ENCODE measurements around the gene TOMM22.

The TOMM22 gene

DNA sequence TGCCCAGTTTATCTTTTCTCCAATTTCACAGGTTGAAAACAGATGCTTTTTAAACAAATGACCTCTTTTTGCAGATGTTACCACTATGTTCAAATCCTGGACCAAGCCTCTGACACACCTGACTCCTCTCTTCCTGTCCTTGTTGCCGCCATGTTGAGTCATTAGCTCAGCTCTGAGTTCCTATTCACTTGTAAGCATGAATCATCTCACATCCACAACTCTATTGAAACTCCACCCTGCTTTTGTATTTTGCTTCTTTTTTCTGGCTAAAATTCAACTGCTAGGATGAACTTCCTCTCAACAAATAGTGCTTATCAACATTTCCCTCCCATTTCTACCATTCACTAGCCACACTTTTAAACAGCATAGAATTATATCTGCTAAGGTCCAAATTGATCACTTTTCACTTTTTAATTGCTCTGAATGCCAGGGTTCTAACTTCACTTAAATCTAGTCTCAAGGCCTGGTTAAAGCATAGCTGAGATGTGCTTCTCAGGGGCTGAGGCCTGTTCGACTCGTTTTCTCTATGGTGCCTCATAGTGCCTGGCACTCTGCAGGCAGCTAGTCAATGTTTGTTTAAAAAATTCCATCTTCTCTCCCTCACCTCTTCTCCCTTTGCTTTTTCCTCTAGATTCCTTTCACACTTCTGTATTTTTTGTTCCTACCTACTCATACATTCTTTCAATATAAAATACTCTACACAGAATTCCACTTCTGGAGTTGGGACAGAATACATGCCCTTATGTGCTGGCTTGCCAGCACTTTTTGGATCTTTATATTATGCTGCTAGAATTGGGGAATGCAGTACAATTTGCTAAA is 15.1 kb downstream of the TOMM22 start:
- Histone ChIP-seq H3K9me3 (ENCODE audit: insufficient read depth, low read depth, low read length) (no peaks in the 10 kb centered on the region), H3K27ac (ENCODE audit: low read depth, low read length) (peak overlapping the region; percentile 15; the same call in 1 of the 2 replicates), H3K27me3 (ENCODE audit: insufficient read depth, low read length) (no peaks in the 10 kb centered on the region), H3K36me3 (ENCODE audit: insufficient read depth, low read length) (peaks cover 24% of the 10 kb centered on the region), H3K4me1 (ENCODE audit: insufficient read depth, low read length) (peaks cover 23% of the 10 kb centered on the region; the same call in 1 of the 2 replicates), H3K9ac (ENCODE audit: low read depth, low read length) (peak overlapping the region; percentile 4; the same call in 1 of the 2 replicates), H3K4me3 (ENCODE audit: low read length) (peak overlapping the region; percentile 92; the same call in 1 of the 2 replicates)
- WGBS: 66% methylated on average over 3 of the region's 3 CpGs

DNA sequence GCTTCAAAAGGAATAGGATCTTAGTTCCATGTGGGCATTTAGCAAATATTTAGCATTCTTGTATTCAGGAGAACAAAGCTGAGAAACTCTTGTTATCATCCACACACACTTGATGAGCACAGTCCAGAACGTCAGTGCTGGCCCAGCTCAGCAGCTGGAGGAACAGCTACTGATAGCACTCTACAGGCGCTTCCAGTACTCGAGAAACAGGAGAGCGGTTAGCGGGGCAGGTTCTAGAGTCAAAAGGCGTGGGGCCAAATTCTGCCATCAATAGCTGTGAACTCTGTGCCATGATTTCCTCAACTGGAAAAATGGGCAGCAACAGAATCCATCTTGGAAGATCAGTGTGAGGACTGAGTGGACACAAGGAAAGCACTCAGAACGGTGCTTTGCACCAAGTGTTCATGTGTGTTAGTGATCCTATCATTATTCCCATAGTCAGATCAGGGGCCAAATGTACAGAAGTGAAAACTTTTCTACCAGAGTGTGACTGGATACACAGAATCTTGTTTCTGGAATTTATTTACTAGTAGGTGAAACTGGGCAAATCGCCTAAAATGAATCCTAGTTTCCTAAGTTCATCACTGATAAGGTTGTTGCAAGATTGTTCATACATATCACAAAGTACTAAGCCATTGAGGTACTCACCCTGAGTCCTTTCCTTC is 15.8 kb downstream of the TOMM22 start:
- WGBS: 88% methylated on average over 8 of the region's 8 CpGs
- peak overlapping the region; percentile 92; the same call in 1 of the 2 replicates for H3K4me3 ChIP-seq (ENCODE audit: low read length)
- H3K9ac ChIP-seq (ENCODE audit: low read depth, low read length): no peak overlapping the region
- H3K27ac ChIP-seq (ENCODE audit: low read depth, low read length): no peak overlapping the region
- H3K36me3 ChIP-seq (ENCODE audit: insufficient read depth, low read length): peaks cover 19% of the 10 kb centered on the region
- no peaks in the 10 kb centered on the region for H3K27me3 ChIP-seq (ENCODE audit: insufficient read depth, low read length)
- no peaks in the 10 kb centered on the region for H3K9me3 ChIP-seq (ENCODE audit: insufficient read depth, low read depth, low read length)
- peaks cover 23% of the 10 kb centered on the region; the same call in 1 of the 2 replicates for H3K4me1 ChIP-seq (ENCODE audit: insufficient read depth, low read length)

DNA sequence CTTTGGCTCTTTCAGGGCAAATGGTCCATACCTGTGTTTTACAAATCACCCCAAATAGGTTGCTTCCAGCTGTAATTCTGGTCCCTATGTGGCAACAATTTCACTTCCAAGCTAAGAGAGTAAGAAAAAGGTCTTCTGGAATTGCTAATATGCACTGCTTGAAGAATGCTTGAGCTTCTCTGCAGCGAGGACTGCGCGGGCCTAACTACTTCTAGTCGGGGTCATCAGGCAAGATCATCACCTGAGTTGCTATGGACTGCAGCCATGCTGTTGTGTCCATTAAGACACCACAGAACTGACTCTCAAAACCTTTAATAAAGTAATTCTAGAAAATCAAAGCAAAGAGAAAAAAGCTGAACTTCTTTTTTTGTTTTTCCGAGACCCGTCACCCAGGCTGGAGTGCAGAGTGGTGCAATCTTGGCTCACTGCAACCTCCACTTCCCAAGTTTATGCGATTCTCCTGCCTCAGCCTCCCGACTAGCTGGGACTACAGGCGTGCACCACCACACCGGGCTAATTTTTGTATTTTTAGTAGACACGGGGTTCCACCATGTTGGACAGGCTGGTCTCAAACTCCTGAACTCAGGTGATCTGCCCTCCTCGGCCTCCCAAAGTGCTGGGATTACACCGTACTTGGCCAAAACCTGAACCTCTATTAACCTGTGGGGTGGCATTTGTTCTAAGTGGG is 16.8 kb downstream of the TOMM22 start:
- Histone ChIP-seq H3K4me3 (ENCODE audit: low read length) (peak overlapping the region; percentile 92), H3K9me3 (ENCODE audit: insufficient read depth, low read depth, low read length) (no peaks in the 10 kb centered on the region), H3K27me3 (ENCODE audit: insufficient read depth, low read length) (no peaks in the 10 kb centered on the region), H3K36me3 (ENCODE audit: insufficient read depth, low read length) (peaks cover 19% of the 10 kb centered on the region), H3K4me1 (ENCODE audit: insufficient read depth, low read length) (peaks cover 26% of the 10 kb centered on the region; the same call in 1 of the 2 replicates), H3K9ac (ENCODE audit: low read depth, low read length) (0 out of 2 replicates have a peak overlapping the region, but pooled peaks have one; percentile 87), H3K27ac (ENCODE audit: low read depth, low read length) (no peak overlapping the region)
- WGBS: 94% methylated on average over 13 of the region's 13 CpGs

DNA sequence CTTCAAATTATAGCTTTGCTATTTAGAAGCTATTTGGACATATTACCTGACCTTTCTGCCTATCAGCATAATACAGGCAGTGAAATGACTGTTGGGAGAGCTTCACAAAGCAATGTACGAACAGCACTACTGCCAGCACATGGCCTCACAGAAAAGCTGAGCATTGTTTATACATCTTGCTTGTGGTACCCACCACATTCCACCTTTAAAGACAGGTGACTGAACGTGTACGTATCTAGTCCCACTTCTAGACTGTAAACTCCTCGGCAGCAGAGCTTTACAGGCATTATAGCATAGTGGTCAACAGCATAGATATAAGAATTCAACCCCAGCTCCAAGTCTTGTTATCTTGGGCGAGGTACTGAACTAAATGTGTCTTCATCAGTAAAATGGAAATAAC is 17.4 kb downstream of the TOMM22 start:
- H3K4me3 ChIP-seq (ENCODE audit: low read length): peak overlapping the region; percentile 92
- no peaks in the 10 kb centered on the region for H3K9me3 ChIP-seq (ENCODE audit: insufficient read depth, low read depth, low read length)
- 95% methylated on average over 5 of the region's 5 CpGs for WGBS
- H3K36me3 ChIP-seq (ENCODE audit: insufficient read depth, low read length): peaks cover 19% of the 10 kb centered on the region
- no peaks in the 10 kb centered on the region for H3K27me3 ChIP-seq (ENCODE audit: insufficient read depth, low read length)
- H3K27ac ChIP-seq (ENCODE audit: low read depth, low read length): no peak overlapping the region
- H3K4me1 ChIP-seq (ENCODE audit: insufficient read depth, low read length): peaks cover 26% of the 10 kb centered on the region; the same call in 1 of the 2 replicates
- H3K9ac ChIP-seq (ENCODE audit: low read depth, low read length): peak overlapping the region; percentile 87; the same call in 1 of the 2 replicates

DNA sequence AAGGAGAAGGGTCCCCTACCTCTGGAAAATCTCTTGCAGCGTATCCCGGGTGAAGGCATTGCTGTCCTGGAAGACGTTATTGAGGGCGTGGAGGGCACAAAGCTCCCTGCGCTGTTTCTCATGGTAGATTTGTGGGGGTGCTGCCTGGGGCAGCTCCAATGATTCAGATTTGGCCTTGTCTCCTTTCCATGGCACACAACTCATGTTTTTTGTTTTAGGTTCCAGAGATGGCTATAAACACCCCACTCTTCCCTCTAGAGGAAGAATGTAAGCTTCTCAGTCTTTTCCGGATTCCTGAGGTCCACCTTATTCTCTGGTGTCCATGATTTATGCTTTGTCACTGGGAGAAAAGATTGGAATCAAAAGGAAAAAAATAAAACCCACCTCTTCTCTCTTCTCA is 18.0 kb downstream of the TOMM22 start:
- Histone ChIP-seq H3K9ac (ENCODE audit: low read depth, low read length) (peak overlapping the region; percentile 87; the same call in 1 of the 2 replicates), H3K36me3 (ENCODE audit: insufficient read depth, low read length) (peaks cover 18% of the 10 kb centered on the region), H3K27me3 (ENCODE audit: insufficient read depth, low read length) (no peaks in the 10 kb centered on the region), H3K4me3 (ENCODE audit: low read length) (peak overlapping the region; percentile 92), H3K27ac (ENCODE audit: low read depth, low read length) (no peak overlapping the region), H3K9me3 (ENCODE audit: insufficient read depth, low read depth, low read length) (no peaks in the 10 kb centered on the region), H3K4me1 (ENCODE audit: insufficient read depth, low read length) (peaks cover 30% of the 10 kb centered on the region)
- 46% methylated on average over 5 of the region's 6 CpGs for WGBS

DNA sequence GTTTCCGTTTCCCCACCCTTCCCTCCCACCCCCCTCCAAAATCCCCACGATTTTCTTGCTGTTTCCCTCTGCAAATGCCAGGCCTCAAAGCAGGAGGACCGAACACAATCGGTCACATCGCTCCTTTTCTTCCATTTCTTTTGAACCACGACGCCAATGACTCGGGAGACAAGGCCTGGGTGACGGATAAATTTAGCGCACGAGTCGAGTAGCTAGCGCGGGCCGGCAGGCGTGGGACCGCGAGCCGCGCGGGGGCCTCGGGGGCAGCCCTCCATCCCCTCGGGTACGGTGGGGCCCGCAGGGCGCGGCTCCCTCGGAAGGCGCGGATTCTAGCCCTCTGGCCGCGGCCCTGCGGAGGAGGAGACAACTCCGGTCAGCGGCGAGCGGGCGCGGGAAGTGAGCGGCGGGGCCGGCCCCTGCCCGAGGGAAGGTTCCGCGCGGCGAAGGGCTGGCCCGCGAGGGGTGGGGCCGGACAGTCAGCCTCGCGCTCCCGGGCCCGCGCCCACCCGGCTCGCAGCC is 18.6 kb downstream of the TOMM22 start:
- peaks cover 14% of the 10 kb centered on the region for H3K36me3 ChIP-seq (ENCODE audit: insufficient read depth, low read length)
- H3K4me3 ChIP-seq (ENCODE audit: low read length): peak overlapping the region; percentile 92
- H3K27me3 ChIP-seq (ENCODE audit: insufficient read depth, low read length): no peaks in the 10 kb centered on the region
- peaks cover 32% of the 10 kb centered on the region for H3K4me1 ChIP-seq (ENCODE audit: insufficient read depth, low read length)
- under 1% methylated on average over 57 of the region's 57 CpGs for WGBS
- H3K9me3 ChIP-seq (ENCODE audit: insufficient read depth, low read depth, low read length): no peaks in the 10 kb centered on the region
- H3K9ac ChIP-seq (ENCODE audit: low read depth, low read length): peak overlapping the region; percentile 87
- H3K27ac ChIP-seq (ENCODE audit: low read depth, low read length): peak overlapping the region; percentile 93; the same call in 1 of the 2 replicates

DNA sequence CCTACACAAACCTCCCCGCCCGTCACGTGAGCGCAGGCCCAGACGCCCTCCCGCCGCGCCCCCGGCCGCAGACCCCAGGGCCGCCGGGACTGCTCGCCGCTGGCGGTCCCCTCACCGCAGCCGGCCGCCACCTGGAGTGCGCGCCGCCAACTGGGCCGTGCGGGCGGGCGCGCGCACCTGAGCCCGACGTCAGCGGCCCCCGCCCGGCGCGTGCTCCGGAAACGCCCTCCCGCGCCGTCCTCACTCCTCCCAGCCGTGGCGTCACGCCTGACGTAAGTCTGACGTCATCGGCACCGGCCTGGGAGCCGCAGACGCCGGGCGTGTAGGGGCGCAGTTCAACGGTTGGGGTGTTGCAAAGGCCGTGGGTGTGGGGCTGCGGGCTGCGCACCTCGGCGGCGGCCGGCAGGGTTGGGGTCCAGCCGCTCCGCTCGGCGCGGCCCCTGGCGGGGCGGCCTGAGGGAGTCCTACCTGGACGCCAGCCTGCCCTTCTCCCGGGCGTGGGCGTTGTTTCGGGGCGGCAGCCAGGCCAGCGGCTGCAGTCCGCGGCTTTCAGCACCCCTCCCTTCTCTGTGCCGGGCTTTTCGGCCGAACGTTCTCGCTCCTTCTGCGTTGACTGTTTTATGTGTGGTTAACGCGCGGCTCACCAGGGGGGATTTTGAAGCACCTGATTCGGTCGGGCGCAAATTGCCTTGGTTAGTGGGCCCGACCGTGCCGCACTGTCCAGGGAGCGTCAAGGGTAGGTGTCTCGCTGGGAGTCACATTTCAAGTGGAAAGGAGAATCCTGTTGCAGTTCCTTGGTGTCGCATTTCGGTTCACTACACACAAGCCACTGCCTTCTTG is 19.3 kb downstream of the TOMM22 start, which contains the start of gene JOSD1:
Gene JOSD1, minus strand, starts transcription at position 155 of the 840 bp plus-strand sequence. CDS start 956 bp downstream, outside the sequence.
- Histone ChIP-seq H3K36me3 (ENCODE audit: insufficient read depth, low read length) (peaks cover 14% of the 10 kb centered on the region), H3K4me1 (ENCODE audit: insufficient read depth, low read length) (peaks cover 32% of the 10 kb centered on the region), H3K9me3 (ENCODE audit: insufficient read depth, low read depth, low read length) (no peaks in the 10 kb centered on the region), H3K4me3 (ENCODE audit: low read length) (peak within 1 kb of the TSS; percentile 92), H3K27ac (ENCODE audit: low read depth, low read length) (peak within 1 kb of the TSS; percentile 93), H3K9ac (ENCODE audit: low read depth, low read length) (peak within 1 kb of the TSS; percentile 87), H3K27me3 (ENCODE audit: insufficient read depth, low read length) (no peaks in the 10 kb centered on the region)
- under 1% methylated on average over 94 of the region's 94 CpGs for WGBS

DNA sequence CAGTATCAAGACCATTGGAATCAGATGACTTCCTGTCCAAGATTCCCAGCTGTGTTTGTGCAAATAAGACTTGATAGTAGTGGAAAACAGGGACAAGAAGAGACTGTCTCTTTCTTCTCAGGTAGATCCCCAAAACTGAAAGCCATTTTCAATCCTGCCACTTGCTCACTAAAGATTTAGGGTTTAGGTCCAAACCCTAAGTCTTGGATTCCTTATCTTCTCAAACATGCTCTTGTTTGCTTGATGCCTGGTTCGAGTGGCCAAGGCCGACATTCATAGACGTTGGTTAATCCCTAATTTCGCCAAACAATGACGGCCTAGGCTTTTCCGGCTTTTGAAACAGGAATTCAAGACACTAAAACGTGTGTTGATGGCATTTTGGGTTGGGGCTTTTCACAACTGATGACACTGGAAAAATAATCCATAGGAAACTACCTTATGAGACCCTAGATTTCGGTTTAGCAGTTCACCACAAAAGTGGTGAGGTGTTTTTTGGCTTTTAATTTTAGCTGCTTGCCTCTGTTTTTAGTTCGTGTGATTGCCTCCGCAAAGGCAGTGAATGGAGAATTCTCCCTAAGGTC is 23.0 kb downstream of the TOMM22 start:
- WGBS: 32% methylated on average over 10 of the region's 10 CpGs
- peak overlapping the region; percentile 52 for H3K4me3 ChIP-seq (ENCODE audit: low read length)
- H3K36me3 ChIP-seq (ENCODE audit: insufficient read depth, low read length): peaks cover 6% of the 10 kb centered on the region
- H3K4me1 ChIP-seq (ENCODE audit: insufficient read depth, low read length): peaks cover 27% of the 10 kb centered on the region
- H3K27me3 ChIP-seq (ENCODE audit: insufficient read depth, low read length): no peaks in the 10 kb centered on the region
- peak overlapping the region; percentile 63 for H3K9ac ChIP-seq (ENCODE audit: low read depth, low read length)
- H3K27ac ChIP-seq (ENCODE audit: low read depth, low read length): peak overlapping the region; percentile 76
- H3K9me3 ChIP-seq (ENCODE audit: insufficient read depth, low read depth, low read length): no peaks in the 10 kb centered on the region

DNA sequence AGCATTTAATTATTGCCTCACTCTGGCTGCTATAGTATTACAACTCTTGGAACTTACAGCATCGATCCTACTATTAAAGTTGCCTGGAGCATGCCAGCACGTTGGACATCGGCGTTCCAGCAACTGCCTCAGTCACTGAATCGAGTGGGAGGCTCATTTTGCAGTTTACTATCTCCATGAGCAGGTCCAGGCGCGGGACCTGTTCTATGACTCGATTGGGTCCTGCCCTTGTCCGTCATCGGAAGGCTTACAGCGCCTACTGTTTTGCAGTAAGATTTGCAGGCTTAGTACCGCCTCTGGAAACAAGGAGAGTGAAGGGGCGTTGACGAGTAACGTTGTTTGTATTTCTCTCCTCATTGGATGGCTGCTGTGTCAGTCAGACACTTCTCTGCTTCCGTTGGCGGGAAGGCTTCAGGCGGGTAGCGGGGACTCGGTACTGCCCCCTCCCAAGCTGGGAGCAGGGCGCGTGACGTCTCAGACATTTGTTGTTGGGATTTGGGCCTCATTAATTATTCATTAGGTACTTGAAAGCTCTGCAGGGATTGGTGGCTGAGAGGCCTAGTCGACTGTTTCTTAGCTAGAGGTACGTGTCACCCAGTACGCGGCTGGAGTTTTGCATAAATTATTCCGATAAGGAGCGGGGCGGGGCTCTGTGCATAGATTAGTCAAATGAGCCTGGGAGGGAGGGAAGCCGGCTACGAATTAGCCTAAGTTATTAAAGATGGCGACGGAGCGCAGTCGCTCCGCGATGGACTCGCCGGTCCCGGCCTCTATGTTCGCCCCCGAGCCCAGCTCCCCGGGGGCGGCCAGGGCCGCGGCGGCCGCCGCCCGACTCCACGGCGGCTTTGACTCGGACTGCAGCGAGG is 23.7 kb downstream of the TOMM22 start, which contains the start of gene GTPBP1:
Gene GTPBP1, plus strand, starts transcription at position 710 of the 866 bp plus-strand sequence. Its CDS starts 12 bp downstream, at position 722.
- peak within 1 kb of the TSS; percentile 89 for H3K4me3 ChIP-seq (ENCODE audit: low read length)
- no peaks in the 10 kb centered on the region for H3K27me3 ChIP-seq (ENCODE audit: insufficient read depth, low read length)
- peaks cover 14% of the 10 kb centered on the region for H3K36me3 ChIP-seq (ENCODE audit: insufficient read depth, low read length)
- H3K27ac ChIP-seq (ENCODE audit: low read depth, low read length): peak within 1 kb of the TSS; percentile 87
- peak within 1 kb of the TSS; percentile 86 for H3K9ac ChIP-seq (ENCODE audit: low read depth, low read length)
- peaks cover 26% of the 10 kb centered on the region for H3K4me1 ChIP-seq (ENCODE audit: insufficient read depth, low read length)
- H3K9me3 ChIP-seq (ENCODE audit: insufficient read depth, low read depth, low read length): no peaks in the 10 kb centered on the region
- WGBS: under 1% methylated on average over 55 of the region's 55 CpGs

All from HUES64 (cell line).